ENCODE measurements around the gene GPC3.

Gene GPC3

DNA sequence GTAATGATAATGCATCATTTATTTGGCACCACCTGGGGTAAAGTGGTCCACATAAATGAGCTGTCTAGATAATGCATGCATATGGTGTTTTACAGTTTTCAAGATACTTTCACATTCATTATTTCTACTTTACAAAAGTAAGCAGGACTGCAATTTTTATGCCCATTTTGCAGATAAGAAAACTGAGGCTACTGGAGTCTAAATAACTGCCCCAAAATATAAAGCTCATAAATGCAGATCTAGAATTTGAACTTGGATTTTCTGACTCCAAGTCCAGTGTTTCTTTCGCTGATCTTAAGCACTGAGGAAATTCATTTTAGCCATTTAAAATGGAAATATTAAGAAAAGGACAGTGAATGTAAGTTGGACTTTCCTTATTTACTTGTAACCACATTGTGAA lies 36.5 kb downstream of the GPC3 start:
- TF ChIP-seq, protein P1, sequence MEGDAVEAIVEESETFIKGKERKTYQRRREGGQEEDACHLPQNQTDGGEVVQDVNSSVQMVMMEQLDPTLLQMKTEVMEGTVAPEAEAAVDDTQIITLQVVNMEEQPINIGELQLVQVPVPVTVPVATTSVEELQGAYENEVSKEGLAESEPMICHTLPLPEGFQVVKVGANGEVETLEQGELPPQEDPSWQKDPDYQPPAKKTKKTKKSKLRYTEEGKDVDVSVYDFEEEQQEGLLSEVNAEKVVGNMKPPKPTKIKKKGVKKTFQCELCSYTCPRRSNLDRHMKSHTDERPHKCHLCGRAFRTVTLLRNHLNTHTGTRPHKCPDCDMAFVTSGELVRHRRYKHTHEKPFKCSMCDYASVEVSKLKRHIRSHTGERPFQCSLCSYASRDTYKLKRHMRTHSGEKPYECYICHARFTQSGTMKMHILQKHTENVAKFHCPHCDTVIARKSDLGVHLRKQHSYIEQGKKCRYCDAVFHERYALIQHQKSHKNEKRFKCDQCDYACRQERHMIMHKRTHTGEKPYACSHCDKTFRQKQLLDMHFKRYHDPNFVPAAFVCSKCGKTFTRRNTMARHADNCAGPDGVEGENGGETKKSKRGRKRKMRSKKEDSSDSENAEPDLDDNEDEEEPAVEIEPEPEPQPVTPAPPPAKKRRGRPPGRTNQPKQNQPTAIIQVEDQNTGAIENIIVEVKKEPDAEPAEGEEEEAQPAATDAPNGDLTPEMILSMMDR (conservative IDR thresholded peaks at IDR 0.05; ENCODE audit: control insufficient read depth, insufficient read depth, low read depth, low read length): no peak
- H3K4me3 ChIP-seq (ENCODE audit: control insufficient read depth, low read depth, low read length): no peak overlapping the region
- DNase-seq (ENCODE audit: low read depth): no peak

DNA sequence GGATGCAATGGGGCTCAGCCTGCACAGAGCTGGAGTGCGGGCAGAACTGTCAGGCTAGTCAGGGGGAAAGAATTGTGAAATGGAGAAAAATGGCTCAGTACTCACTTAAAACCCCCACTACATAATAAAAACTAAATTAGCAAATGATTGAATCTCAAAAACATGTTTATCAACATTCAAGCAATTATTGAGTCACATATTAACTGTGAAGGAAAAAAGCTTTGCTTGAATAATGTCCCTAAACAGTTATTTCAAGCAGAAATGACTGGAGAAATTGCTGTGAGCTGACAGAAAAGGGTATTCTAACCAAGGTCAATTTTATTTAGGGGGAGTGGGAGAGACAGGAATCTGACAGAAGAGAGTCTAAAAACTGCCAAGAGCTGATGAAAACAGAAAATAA lies 37.4 kb downstream of the GPC3 start:
- TF ChIP-seq, protein P1 (conservative IDR thresholded peaks at IDR 0.05; ENCODE audit: control insufficient read depth, insufficient read depth, low read depth, low read length): no peak
- no peak overlapping the region for H3K4me3 ChIP-seq (ENCODE audit: control insufficient read depth, low read depth, low read length)

GRCh38 chrX:133947022-133947421 lies 38.4 kb downstream of the GPC3 start:
- H3K4me3 ChIP-seq (ENCODE audit: control insufficient read depth, low read depth, low read length): no peak overlapping the region
- no peak for DNase-seq (ENCODE audit: low read depth)
- TF ChIP-seq, protein P1 (conservative IDR thresholded peaks at IDR 0.05; ENCODE audit: control insufficient read depth, insufficient read depth, low read depth, low read length): no peak

More for the DNA sequence above, 37.4 kb downstream of the GPC3 start:
- DNase-seq (ENCODE audit: low read depth): no peak

- no peak for DNase-seq (ENCODE audit: low read depth)
- TF ChIP-seq, protein P1 (conservative IDR thresholded peaks at IDR 0.05; ENCODE audit: control insufficient read depth, insufficient read depth, low read depth, low read length): no peak
- no peak overlapping the region for H3K4me3 ChIP-seq (ENCODE audit: control insufficient read depth, low read depth, low read length)
Measured at GRCh38 chrX:133943507-133943906, 41.9 kb downstream of the GPC3 start.

DNA sequence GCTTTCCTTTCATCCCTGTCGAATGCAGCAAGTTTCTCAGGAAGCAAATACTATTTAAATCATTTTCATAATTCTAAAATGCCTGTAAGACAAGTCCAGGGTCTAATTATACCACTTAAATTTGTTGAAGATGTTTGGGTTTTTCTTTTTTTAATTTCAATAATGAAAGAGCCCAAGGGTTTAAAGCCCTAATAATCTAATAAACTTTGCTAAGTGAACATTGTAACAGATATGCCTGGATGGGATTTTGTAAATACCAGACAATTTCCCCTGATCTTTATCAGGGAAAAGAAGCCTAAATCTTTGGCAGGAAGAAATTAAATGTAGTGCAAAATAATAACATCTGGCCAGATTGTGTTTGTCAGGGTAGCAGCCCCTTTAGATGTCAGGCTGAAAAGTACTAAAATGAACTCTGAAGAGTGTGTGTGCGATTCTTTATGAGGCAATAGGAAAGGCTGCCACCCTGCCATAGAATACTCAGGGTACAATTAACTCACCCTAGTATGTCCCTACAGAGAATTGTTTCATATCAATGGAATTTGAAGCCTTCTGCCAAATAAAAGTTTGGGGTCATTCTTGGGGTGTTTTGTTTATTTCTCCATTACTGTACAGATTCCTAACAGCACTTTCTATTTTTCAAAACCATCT lies 45.6 kb downstream of the GPC3 start:
- no peak overlapping the region for H3K4me3 ChIP-seq (ENCODE audit: control insufficient read depth, low read depth, low read length)
- no peak for DNase-seq (ENCODE audit: low read depth)
- TF ChIP-seq, protein P1 (conservative IDR thresholded peaks at IDR 0.05; ENCODE audit: control insufficient read depth, insufficient read depth, low read depth, low read length): no peak

DNA sequence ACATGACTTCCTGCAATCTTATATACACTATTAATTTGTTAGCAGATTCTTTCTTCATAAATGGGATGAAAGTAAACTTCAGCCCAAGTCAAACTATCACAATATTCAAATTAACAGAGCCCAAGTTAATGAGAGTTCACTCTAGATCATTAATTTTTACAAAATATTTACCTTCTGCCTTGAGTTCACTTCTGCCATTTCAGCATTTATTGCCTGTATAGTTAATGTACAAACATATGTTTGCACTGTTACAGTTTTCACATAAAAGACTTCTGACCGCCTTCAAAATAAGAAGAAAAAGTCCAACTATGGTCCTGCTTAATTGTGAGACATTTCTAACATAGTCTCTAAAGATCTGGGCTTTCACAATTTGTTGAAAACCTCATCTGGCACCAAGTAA lies 46.9 kb downstream of the GPC3 start:
- DNase-seq (ENCODE audit: low read depth): no peak
- TF ChIP-seq, protein P1 (conservative IDR thresholded peaks at IDR 0.05; ENCODE audit: control insufficient read depth, insufficient read depth, low read depth, low read length): no peak
- H3K4me3 ChIP-seq (ENCODE audit: control insufficient read depth, low read depth, low read length): no peak overlapping the region

GRCh38 chrX:133937022-133937421 lies 48.4 kb downstream of the GPC3 start:
- no peak for DNase-seq (ENCODE audit: low read depth)
- no peak overlapping the region for H3K4me3 ChIP-seq (ENCODE audit: control insufficient read depth, low read depth, low read length)
- TF ChIP-seq, protein P1 (conservative IDR thresholded peaks at IDR 0.05; ENCODE audit: control insufficient read depth, insufficient read depth, low read depth, low read length): no peak
